ENCODE results near the gene SHC3. TPM values are rescaled to one million over a fixed set of nuclear protein-coding genes. Genes with fewer than 3 reads are reported as not detected.

The SHC3 gene
- total and polyA plus RNA-seq, 5 experiments from 2014 or later: 0.11 to 0.42 TPM; not detected in 3

DNA sequence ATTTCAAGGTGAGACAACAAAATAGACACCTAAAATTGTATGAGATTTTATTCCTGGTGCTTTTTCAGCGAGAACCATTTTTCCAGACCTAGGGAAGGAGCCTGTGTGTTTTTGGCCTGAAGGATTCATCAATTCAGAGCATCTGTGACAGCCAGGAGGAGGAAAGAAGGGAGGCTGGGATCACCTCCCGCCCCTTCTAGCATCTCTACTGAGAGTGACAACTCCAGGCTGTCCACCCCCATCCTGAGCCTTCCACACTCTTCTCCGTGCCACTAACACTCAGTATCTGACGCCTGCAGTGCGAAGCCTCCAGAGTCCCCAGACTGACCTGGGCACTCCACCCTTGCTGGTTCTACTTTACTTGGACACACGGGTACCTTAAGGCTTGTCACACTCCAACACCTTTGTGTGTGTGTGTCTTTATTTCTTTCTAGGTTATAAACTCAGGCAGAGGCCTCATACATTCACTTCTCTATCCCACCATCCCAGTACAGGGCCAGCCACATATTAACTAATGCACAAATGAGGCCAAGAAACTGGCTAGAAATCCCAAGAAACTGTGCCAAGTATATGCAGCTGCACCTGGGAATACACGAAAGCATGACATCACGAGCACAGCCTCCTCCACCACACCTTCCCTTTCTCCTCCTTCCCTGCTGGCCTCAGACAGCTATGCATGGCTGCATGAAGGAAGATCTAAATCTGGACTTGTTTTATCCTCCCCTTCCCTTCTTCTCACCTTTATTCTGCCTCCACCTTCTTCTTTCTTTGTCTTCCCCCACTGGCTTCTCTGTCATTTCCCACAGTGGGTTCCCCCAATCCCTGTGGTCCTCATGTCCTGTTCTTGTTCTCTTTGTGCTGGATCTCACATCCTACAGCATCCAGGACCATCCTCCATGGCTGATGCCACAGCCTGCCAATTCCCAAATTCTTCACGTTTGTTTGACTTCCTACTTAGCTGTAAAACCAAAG lies 171.3 kb downstream of the SHC3 start:
- no peaks in the 10 kb centered on the region for H3K36me3 Mint-ChIP-seq
- no peaks in the 10 kb centered on the region for H3K4me1 Mint-ChIP-seq
- ATAC-seq (no peak), DNase-seq (no peak)
- peak overlapping the region in 1 of 10 donors; percentile 18 for H3K27ac Mint-ChIP-seq
- no peak overlapping the region for H3K4me3 Mint-ChIP-seq
- no peaks in the 10 kb centered on the region for H3K9me3 Mint-ChIP-seq
- peaks cover 3 to 43% (median 11%) of the 10 kb centered on the region in 5 donors for H3K27me3 Mint-ChIP-seq
- POLR2A ChIA-PET: no interaction called here

DNA sequence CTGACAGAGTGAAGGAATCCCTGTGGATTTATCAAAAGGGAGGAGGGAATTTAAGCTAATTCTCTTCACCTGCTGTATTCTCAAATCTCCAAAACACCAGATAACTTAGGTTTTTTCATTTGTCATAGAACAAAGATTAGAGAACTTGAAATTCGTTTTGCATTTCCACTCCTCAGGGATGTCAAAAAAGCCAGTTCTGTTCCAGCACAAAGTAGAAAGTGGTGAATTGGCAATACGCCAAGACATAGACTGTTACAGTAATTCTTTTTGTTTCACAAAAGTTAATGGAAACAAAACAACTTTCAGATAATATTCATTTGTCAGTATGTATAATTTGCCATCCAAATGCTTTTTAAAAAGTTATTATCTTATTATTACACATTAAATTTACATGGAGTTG lies 172.4 kb downstream of the SHC3 start:
- POLR2A ChIA-PET: no interaction called here
- no peak overlapping the region for H3K4me3 Mint-ChIP-seq
- ATAC-seq (no peak), DNase-seq (no peak)
- peaks cover 9 to 54% (median 21%) of the 10 kb centered on the region in 5 donors for H3K27me3 Mint-ChIP-seq
- no peaks in the 10 kb centered on the region for H3K9me3 Mint-ChIP-seq
- no peaks in the 10 kb centered on the region for H3K36me3 Mint-ChIP-seq
- peaks cover under 1 to 4% (median 2%) of the 10 kb centered on the region in 4 donors for H3K4me1 Mint-ChIP-seq
- no peak overlapping the region for H3K27ac Mint-ChIP-seq

DNA sequence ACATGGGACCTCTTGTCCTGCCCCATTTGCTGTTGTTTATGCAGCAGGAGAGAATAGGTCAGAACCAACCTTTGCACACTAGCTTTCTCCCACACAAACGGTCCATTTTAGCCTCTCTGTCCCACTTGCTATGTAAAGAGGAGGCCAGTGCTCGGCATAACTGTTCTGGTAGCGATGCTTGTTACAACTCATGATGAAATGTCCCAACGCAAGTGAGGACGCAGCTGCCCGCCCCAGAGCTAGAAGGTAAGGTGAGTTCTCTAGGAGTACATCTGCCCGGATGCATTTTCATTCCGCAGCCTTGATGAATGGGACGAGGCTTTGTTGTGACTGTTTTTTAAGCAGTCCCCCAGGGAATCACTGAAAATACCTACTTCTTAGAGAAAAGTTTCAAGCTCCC lies 173.3 kb downstream of the SHC3 start:
- H3K9me3 Mint-ChIP-seq: no peaks in the 10 kb centered on the region
- peaks cover 6 to 10% (median 7%) of the 10 kb centered on the region in 4 donors for H3K4me1 Mint-ChIP-seq
- no peak overlapping the region for H3K27ac Mint-ChIP-seq
- H3K4me3 Mint-ChIP-seq: no peak overlapping the region
- peaks cover 9 to 62% (median 27%) of the 10 kb centered on the region in 5 donors for H3K27me3 Mint-ChIP-seq
- POLR2A ChIA-PET: no interaction called here
- DNase-seq (no peak), ATAC-seq (no peak)
- H3K36me3 Mint-ChIP-seq: no peaks in the 10 kb centered on the region

DNA sequence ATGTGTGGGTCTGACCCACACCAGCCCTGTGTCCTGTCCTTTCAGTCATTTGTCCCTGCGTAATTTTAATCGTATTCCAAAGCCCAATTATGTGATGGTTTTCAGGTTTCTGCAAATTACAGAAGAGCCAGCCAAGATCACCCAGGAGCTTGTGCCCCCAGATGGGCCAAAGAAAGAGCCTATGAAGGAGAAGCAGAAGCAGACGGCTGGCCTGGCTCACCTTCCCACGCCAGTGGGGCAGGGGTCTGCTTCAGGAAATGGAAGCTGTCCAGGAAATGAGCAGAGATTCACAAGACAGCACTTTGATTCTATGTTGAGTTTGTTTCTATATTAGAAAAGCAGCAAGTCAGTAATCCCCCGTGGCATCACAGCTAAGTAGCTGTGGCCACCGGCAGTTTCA lies 175.6 kb downstream of the SHC3 start:
- H3K9me3 Mint-ChIP-seq: no peaks in the 10 kb centered on the region
- peaks cover 6 to 10% (median 7%) of the 10 kb centered on the region in 4 donors for H3K4me1 Mint-ChIP-seq
- no peak overlapping the region for H3K27ac Mint-ChIP-seq
- DNase-seq: no peak
- ATAC-seq: no peak
- H3K4me3 Mint-ChIP-seq: no peak overlapping the region
- H3K27me3 Mint-ChIP-seq: peaks cover 9 to 52% (median 27%) of the 10 kb centered on the region in 5 donors
- POLR2A ChIA-PET: no interaction called here
- H3K36me3 Mint-ChIP-seq: no peaks in the 10 kb centered on the region

DNA sequence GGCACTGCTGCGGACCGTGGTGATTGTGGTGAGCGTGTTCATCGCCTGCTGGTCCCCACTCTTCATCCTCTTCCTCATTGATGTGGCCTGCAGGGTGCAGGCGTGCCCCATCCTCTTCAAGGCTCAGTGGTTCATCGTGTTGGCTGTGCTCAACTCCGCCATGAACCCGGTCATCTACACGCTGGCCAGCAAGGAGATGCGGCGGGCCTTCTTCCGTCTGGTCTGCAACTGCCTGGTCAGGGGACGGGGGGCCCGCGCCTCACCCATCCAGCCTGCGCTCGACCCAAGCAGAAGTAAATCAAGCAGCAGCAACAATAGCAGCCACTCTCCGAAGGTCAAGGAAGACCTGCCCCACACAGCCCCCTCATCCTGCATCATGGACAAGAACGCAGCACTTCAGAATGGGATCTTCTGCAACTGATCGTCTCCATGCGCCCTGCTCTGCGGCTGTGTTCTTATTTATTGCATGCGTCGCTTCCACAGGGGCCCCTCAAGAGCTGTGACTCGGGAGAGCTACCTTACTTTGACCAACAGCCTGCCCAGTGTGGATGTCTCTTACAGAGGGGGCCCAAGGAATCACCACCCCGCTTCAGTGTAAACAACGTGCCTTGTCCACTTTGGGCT lies 176.6 kb downstream of the SHC3 start:
- Mint-ChIP-seq H3K9me3 (no peaks in the 10 kb centered on the region), H3K27ac (peak overlapping the region in 1 of 10 donors; percentile 24), H3K4me3 (peak overlapping the region in 1 of 10 donors; percentile 9), H3K36me3 (no peaks in the 10 kb centered on the region), H3K27me3 (peaks cover 9 to 45% (median 26%) of the 10 kb centered on the region in 5 donors), H3K4me1 (peaks cover 6 to 10% (median 7%) of the 10 kb centered on the region in 4 donors)
- ATAC-seq (no peak), DNase-seq (no peak)
- POLR2A ChIA-PET: no interaction called here

DNA sequence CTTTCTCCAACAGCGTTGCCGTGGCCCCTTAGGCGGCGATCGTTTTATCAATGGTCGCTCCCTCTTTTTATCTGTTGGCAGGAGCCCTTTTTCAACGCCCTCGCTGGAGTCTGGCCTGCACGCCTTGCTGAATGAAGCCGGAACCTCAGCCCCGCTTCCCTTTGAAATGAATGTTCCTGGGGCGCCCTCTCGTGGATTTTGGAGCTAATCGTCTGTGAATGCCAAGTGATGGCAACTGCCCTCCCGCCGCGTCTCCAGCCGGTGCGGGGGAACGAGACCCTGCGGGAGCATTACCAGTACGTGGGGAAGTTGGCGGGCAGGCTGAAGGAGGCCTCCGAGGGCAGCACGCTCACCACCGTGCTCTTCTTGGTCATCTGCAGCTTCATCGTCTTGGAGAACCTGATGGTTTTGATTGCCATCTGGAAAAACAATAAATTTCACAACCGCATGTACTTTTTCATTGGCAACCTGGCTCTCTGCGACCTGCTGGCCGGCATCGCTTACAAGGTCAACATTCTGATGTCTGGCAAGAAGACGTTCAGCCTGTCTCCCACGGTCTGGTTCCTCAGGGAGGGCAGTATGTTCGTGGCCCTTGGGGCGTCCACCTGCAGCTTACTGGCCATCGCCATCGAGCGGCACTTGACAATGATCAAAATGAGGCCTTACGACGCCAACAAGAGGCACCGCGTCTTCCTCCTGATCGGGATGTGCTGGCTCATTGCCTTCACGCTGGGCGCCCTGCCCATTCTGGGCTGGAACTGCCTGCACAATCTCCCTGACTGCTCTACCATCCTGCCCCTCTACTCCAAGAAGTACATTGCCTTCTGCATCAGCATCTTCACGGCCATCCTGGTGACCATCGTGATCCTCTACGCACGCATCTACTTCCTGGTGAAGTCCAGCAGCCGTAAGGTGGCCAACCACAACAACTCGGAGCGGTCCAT lies 177.4 kb downstream of the SHC3 start:
- peak overlapping the region in 2 of 10 donors; percentile 14 to 38 for H3K4me3 Mint-ChIP-seq
- peaks cover 6 to 10% (median 7%) of the 10 kb centered on the region in 4 donors for H3K4me1 Mint-ChIP-seq

DNA sequence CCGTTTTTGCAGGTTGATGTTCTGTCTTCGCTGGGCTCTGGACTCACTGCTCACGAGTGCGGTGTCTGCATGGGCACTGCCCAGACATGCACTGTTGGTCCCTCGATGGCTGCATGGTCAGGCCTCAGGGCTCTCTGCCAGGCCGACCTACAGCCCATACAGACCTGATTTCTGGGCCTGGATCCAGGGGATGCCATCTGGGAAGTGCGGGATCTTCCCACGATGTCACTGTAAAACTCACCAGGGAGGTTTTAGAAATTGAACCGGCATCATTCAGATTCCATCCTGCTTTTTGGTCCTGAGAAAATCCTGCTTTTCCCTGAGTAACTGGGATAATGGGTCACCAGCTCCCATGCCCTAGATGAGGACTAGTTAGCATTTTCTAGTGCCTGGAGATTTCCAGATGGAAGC lies 178.2 kb downstream of the SHC3 start:
- Mint-ChIP-seq H3K4me1 (peaks cover 6 to 10% (median 7%) of the 10 kb centered on the region in 4 donors), H3K27me3 (peaks cover 11 to 55% (median 27%) of the 10 kb centered on the region in 5 donors), H3K9me3 (no peaks in the 10 kb centered on the region), H3K27ac (no peak overlapping the region), H3K4me3 (no peak overlapping the region), H3K36me3 (no peaks in the 10 kb centered on the region)
- POLR2A ChIA-PET: no interaction called here
- ATAC-seq (no peak), DNase-seq (no peak)

More for the DNA sequence above, 177.4 kb downstream of the SHC3 start:
- Mint-ChIP-seq H3K9me3 (no peaks in the 10 kb centered on the region), H3K36me3 (no peaks in the 10 kb centered on the region), H3K27ac (peak overlapping the region in 1 of 10 donors; percentile 24), H3K27me3 (peaks cover 10 to 53% (median 26%) of the 10 kb centered on the region in 5 donors)
- DNase-seq (peak; percentile 59 to 90 (median 73)), ATAC-seq (peak; percentile 67 to 83)
- POLR2A ChIA-PET: no interaction called here

DNA sequence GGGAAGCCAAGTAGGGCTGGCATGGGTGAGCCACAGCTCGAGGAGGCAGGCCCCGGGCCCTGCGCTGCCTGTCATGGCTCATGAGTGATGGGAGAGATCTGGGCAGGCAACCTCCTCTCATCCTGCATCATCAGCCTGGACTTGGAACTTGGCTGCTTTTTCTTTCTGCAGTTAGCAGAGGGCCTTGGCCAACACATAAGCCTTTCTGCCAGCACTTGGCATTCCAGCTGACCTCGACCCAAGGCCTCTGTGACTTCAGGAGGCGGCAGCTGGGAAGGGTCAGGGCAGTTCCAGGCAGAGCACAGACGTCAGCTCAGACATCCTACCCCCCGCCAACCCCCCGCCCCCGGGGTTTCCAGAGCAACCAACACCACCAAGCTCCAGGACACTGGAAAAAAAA lies 179.7 kb downstream of the SHC3 start:
- no peaks in the 10 kb centered on the region for H3K9me3 Mint-ChIP-seq
- H3K27ac Mint-ChIP-seq: no peak overlapping the region
- no peaks in the 10 kb centered on the region for H3K36me3 Mint-ChIP-seq

DNA sequence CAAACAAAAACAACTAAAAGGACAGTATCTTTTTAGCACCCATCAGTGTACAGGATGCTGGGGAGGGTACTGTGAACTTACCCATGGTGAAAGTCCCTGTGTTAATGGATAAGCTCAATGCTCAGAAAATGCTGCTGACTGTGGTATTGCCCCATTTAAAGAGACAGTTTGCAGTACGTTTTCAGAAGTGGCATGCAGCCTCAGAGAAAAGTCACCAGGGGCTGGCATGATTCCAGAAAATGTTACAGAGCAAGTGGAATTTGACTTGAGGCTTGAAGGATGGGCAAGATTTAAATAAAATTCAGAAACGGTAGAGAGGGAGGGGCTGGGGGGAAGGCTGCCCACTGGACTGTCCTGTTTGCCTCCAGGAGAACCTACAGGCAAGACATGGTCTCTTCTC lies 180.1 kb downstream of the SHC3 start:
- DNase-seq (no peak), ATAC-seq (no peak)
- H3K9me3 Mint-ChIP-seq: no peaks in the 10 kb centered on the region
- H3K4me1 Mint-ChIP-seq: peaks cover 6 to 10% (median 7%) of the 10 kb centered on the region in 4 donors
- POLR2A ChIA-PET: no interaction called here
- no peaks in the 10 kb centered on the region for H3K36me3 Mint-ChIP-seq
- no peak overlapping the region for H3K27ac Mint-ChIP-seq
- no peak overlapping the region for H3K4me3 Mint-ChIP-seq
- H3K27me3 Mint-ChIP-seq: peaks cover 19 to 68% (median 44%) of the 10 kb centered on the region in 5 donors

More for the DNA sequence above, 179.7 kb downstream of the SHC3 start:
- Mint-ChIP-seq H3K27me3 (peaks cover 18 to 68% (median 40%) of the 10 kb centered on the region in 5 donors), H3K4me1 (peaks cover 6 to 10% (median 7%) of the 10 kb centered on the region in 4 donors), H3K4me3 (no peak overlapping the region)
- POLR2A ChIA-PET: no interaction called here
- ATAC-seq (no peak), DNase-seq (no peak)

DNA sequence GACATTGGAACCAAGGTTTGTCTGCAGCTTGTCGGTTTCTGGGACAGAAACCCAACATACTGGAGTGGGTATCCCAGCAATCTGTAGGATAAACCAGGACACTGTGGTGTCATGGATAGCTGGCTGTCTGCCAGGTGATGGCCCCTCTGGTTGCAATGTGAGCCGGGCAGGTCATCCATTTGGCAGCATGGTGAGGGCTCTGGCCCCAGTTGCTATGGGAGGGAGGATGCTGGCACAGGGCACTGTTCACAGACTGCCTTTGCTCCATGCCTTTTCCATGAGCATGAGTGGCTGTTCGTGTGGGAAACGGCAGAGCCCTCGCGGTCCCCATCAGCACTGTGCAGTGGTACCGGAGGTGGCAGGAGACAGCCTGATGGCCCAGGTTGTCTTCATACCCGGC lies 181.0 kb downstream of the SHC3 start:
- Mint-ChIP-seq H3K4me1 (peaks cover 6 to 10% (median 7%) of the 10 kb centered on the region in 4 donors), H3K36me3 (no peaks in the 10 kb centered on the region), H3K27me3 (peaks cover 25 to 68% (median 42%) of the 10 kb centered on the region in 5 donors), H3K9me3 (no peaks in the 10 kb centered on the region), H3K4me3 (no peak overlapping the region), H3K27ac (no peak overlapping the region)
- DNase-seq (no peak), ATAC-seq (no peak)
- POLR2A ChIA-PET: no interaction called here

DNA sequence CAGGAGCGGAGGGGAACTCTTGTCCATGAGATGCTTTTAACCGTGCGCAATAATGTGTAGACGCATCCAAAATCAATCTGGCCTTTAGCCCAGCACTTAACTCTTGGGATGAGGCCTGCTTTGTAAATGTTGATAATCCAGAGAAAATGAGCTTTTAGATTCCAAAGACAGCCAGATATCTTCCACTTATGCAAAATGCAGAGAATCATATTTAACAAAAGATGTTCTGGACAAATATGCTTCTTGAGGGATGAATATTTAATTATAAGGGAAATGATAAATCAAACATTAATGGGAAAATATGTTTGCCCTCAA lies 181.7 kb downstream of the SHC3 start:
- H3K36me3 Mint-ChIP-seq: peaks cover 0 to under 1% (median 0%) of the 10 kb centered on the region in 3 donors
- no peak overlapping the region for H3K27ac Mint-ChIP-seq
- no peaks in the 10 kb centered on the region for H3K9me3 Mint-ChIP-seq
- H3K4me3 Mint-ChIP-seq: no peak overlapping the region
- H3K4me1 Mint-ChIP-seq: peaks cover 6 to 15% (median 13%) of the 10 kb centered on the region in 4 donors
- H3K27me3 Mint-ChIP-seq: peaks cover 23 to 68% (median 42%) of the 10 kb centered on the region in 5 donors
- ATAC-seq (no peak), DNase-seq (no peak)
- POLR2A ChIA-PET: no interaction called here
